HCT116 (cell line): ENCODE data around the gene DEFB115. TPM values are rescaled to one million over a fixed set of nuclear protein-coding genes. Genes with fewer than 3 reads are reported as not detected.

Source experiments
- ATAC-seq: fragments of 200-7000 bp; cut with Tn5 transposase; 2 replicates; pipeline ENCODE4 v1.9.1; 2020; ENCODE audit warnings: mild to moderate bottlenecking, moderate library complexity
- BruUV-seq: library from RNA; stranded (reverse); fragments of 400-500 nt; replicated peaks from 2 replicates; lab custom pipeline; 2021; lab: Mats Ljungman, UMichigan
- CTCF ChIA-PET: fragments of 300-600 bp; sonication (Branson Sonifier 250); formaldehyde crosslinking; loops from one replicate; lab custom pipeline; 2021; ENCODE audit warnings: antibody characterized with exemption; lab: Charles Lee
- POLR2A ChIA-PET: fragments of 300-600, 350-600 bp; sonication (Branson Sonifier 250); formaldehyde crosslinking; loops from one replicate; lab custom pipeline; 2021; ENCODE audit warnings: antibody characterized with exemption; lab: Charles Lee
- RAD21 ChIA-PET, 2 experiments: fragments of 300-600 bp; sonication (Branson Sonifier 250); formaldehyde crosslinking; loops; one replicate each; lab custom pipeline; 2023; ENCODE audit warnings: low total read pairs in 2 of 2; ENCODE audit not compliant: uncharacterized antibody in 2 of 2, unreplicated experiment in 2 of 2, low non-redundant PET in 1 of 2; lab: Charles Lee
- DNase-seq: peaks from one replicate; pipeline ENCODE4 v3.0.0-alpha.2; 2010; ENCODE audit warnings: low read depth, low spot score
- H2AFZ ChIP-seq: fragments of 200-600 bp; shearing (Covaris generic), sonication (generic); 2 replicates; pipeline ENCODE4 v1.6.1; 2017; ENCODE audit warnings: low read depth, mixed run types, mixed read lengths, antibody characterized with exemption, low read length; ENCODE audit not compliant: poor library complexity, severe bottlenecking
- H3K27ac ChIP-seq: 2 replicates; pipeline ENCODE4 v1.5.1; 2012; ENCODE audit warnings: low read depth, low read length
- H3K27me3 ChIP-seq: fragments of 200-600 bp; sonication (generic); 2 replicates; pipeline ENCODE4 v1.6.1; 2016; ENCODE audit warnings: mixed run types, low read length, mixed read lengths; ENCODE audit not compliant: insufficient read depth
- H3K36me3 ChIP-seq, 2 experiments: fragments of 200-500 bp in 1 of 2; fragments of 200-600 bp in 1 of 2; sonication (Bioruptor generic) in 1 of 2; sonication (generic) in 1 of 2; 2 replicates each; pipeline versions ENCODE4 v1.5.1 to v1.6.1; 2014 to 2016; ENCODE audit warnings: low read length in 2 of 2, inconsistent platforms in 1 of 2, mixed read lengths in 1 of 2, mixed run types in 1 of 2; ENCODE audit not compliant: insufficient read depth in 2 of 2, control insufficient read depth in 1 of 2
- H3K4me1 ChIP-seq, 2 experiments: fragments of 200-600 bp in 1 of 2; sonication (generic) in 1 of 2; 2 replicates each; pipeline versions ENCODE4 v1.5.1 to v1.6.1; 2012 to 2017; ENCODE audit warnings: low read length in 2 of 2, inconsistent platforms in 1 of 2, mild to moderate bottlenecking in 1 of 2, mixed read lengths in 1 of 2, mixed run types in 1 of 2, moderate library complexity in 1 of 2; ENCODE audit not compliant: insufficient read depth in 2 of 2, control insufficient read depth in 1 of 2
- H3K4me2 ChIP-seq: fragments of 200-600 bp; sonication (generic); 2 replicates; pipeline ENCODE4 v1.6.1; 2017; ENCODE audit warnings: mixed run types, low read length, mixed read lengths
- H3K4me3 ChIP-seq, 2 experiments: fragments of 200-600 bp in 1 of 2; sonication (generic) in 1 of 2; replicated peaks in 1 of 2; 2 replicates each; pipeline ENCODE4 v1.5.1; 2011 to 2016; ENCODE audit warnings: low read length in 2 of 2, control low read depth in 1 of 2, low read depth in 1 of 2, mild to moderate bottlenecking in 1 of 2, mixed read lengths in 1 of 2, mixed run types in 1 of 2
- H3K79me2 ChIP-seq: fragments of 200-600 bp; sonication (generic); 2 replicates; pipeline ENCODE4 v1.6.1; 2017; ENCODE audit warnings: mild to moderate bottlenecking, mixed run types, low read length, moderate library complexity, mixed read lengths; ENCODE audit not compliant: insufficient read depth
- H3K9ac ChIP-seq: fragments of 200-600 bp; sonication (generic); 2 replicates; pipeline ENCODE4 v1.6.1; 2016; ENCODE audit warnings: low read length, mixed read lengths
- H3K9me2 ChIP-seq: fragments of 200-600 bp; sonication (generic), shearing (Covaris generic); 2 replicates; pipeline ENCODE4 v1.6.1; 2017; ENCODE audit warnings: mixed run types, mild to moderate bottlenecking, moderate library complexity; ENCODE audit not compliant: insufficient read depth
- H3K9me3 ChIP-seq, 2 experiments: fragments of 200-500 bp in 1 of 2; fragments of 200-600 bp in 1 of 2; sonication (Bioruptor generic) in 1 of 2; sonication (generic) in 1 of 2; 2 replicates each; pipeline ENCODE4 v1.6.1; 2014 to 2017; ENCODE audit warnings: low read length in 2 of 2, mixed read lengths in 2 of 2, inconsistent platforms in 1 of 2, low read depth in 1 of 2, mild to moderate bottlenecking in 1 of 2, mixed run types in 1 of 2, moderate library complexity in 1 of 2; ENCODE audit not compliant: control insufficient read depth in 1 of 2, insufficient read depth in 1 of 2
- H4K20me1 ChIP-seq: fragments of 200-600 bp; sonication (generic), shearing (Covaris generic); 2 replicates; pipeline ENCODE4 v1.6.1; 2017; ENCODE audit warnings: mixed run types, mild to moderate bottlenecking, moderate library complexity; ENCODE audit not compliant: insufficient read depth
- ATF3 ChIP-seq: IDR thresholded peaks from 2 replicates; pipeline ENCODE4 v1.6.1; 2012
- CBX3 ChIP-seq: IDR thresholded peaks from 2 replicates; pipeline ENCODE4 v1.6.1; 2012; ENCODE audit warnings: low read depth
- ELF1 ChIP-seq: IDR thresholded peaks from 2 replicates; pipeline ENCODE4 v1.6.1; 2012; ENCODE audit warnings: low read depth, borderline replicate concordance
- FOSL1 ChIP-seq: IDR thresholded peaks from 2 replicates; pipeline ENCODE4 v1.6.1; 2012; ENCODE audit warnings: low read depth
- MAX ChIP-seq: IDR thresholded peaks from 2 replicates; pipeline ENCODE4 v1.6.1; 2012
- POLR2A ChIP-seq: IDR thresholded peaks from 2 replicates; pipeline ENCODE4 v1.7.0; 2011; ENCODE audit warnings: borderline replicate concordance; ENCODE audit not compliant: insufficient read depth, insufficient read length; ENCODE audit errors: extremely low read depth
- POLR2AphosphoS5 ChIP-seq: IDR thresholded peaks from 2 replicates; pipeline ENCODE4 v1.6.1; 2011; ENCODE audit warnings: mild to moderate bottlenecking, low read depth, low read length, moderate library complexity
- RAD21 ChIP-seq: IDR thresholded peaks from 2 replicates; pipeline ENCODE4 v1.6.1; 2012; ENCODE audit warnings: low read depth, mild to moderate bottlenecking
- SIN3A ChIP-seq: IDR thresholded peaks from 2 replicates; pipeline ENCODE4 v1.6.1; 2012; ENCODE audit warnings: low read depth
- SRF ChIP-seq: IDR thresholded peaks from 2 replicates; pipeline ENCODE4 v1.6.1; 2012; ENCODE audit warnings: low read depth
- TCF7L2 ChIP-seq: IDR thresholded peaks from 2 replicates; pipeline ENCODE4 v1.7.0; 2011; ENCODE audit warnings: borderline replicate concordance, inconsistent platforms; ENCODE audit not compliant: insufficient read depth, insufficient read length; ENCODE audit errors: extremely low read depth
- YY1 ChIP-seq: IDR thresholded peaks from 2 replicates; pipeline ENCODE4 v1.6.1; 2011; ENCODE audit warnings: low read length, low read depth, moderate library complexity, mild to moderate bottlenecking; ENCODE audit not compliant: insufficient replicate concordance; ENCODE audit errors: extremely low read depth
- ZBTB33 ChIP-seq: IDR thresholded peaks from 2 replicates; pipeline ENCODE4 v1.6.1; 2011; ENCODE audit warnings: mild to moderate bottlenecking, low read length, moderate library complexity; ENCODE audit not compliant: insufficient replicate concordance; ENCODE audit errors: extremely low read depth
- ZFX ChIP-seq: fragments of 450-650 bp; IDR thresholded peaks from 2 replicates; pipeline ENCODE4 v1.6.1; 2017
- ZNF274 ChIP-seq: fragments of 200-500 bp; sonication (Bioruptor generic); IDR thresholded peaks from 2 replicates; pipeline ENCODE4 v1.6.1; 2014; ENCODE audit warnings: mild to moderate bottlenecking, low read depth, low read length, inconsistent platforms
- intact Hi-C: fragments of 100-400 bp; cut with micrococcal nuclease; formaldehyde crosslinking; loops from 2 replicates; pipeline ENCODE4 v1.10.0; 2022
- total RNA-seq: library from RNA; stranded (reverse); gene quantifications from one replicate; pipeline ENCODE4 v1.2.1, GENCODE V29; 2021; ENCODE audit not compliant: unreplicated experiment

Gene DEFB115
- total RNA-seq, 1 experiment from 2014 or later, result not detected

- ChIA-PET RAD21 (no interaction called here), POLR2A (no interaction called here)
These were observed 20.5 kb upstream of the DEFB115 start for GRCh38 chr20:31236953-31237352.

GRCh38 chr20:31237763-31238162 is 19.7 kb upstream of the DEFB115 start:
- peaks cover 91 to 97% of the 10 kb centered on the region in 2 experiments; a peak in 3 of 4 replicates for H3K9me3 ChIP-seq
- intact Hi-C loops, result no loop called here
- TF ChIP-seq ZFX (no peak), FOSL1 (no peak), ZNF274 (no peak), POLR2AphosphoS5 (no peak), ELF1 (no peak), SIN3A (no peak), SRF (no peak), POLR2A (no peak), MAX (no peak), ATF3 (no peak), TCF7L2 (no peak), YY1 (no peak), ZBTB33 (no peak), RAD21 (no peak)

More at GRCh38 chr20:31236953-31237352, 20.5 kb upstream of the DEFB115 start:
- intact Hi-C loops, result no loop called here
- DNase-seq, result no peak
- H3K4me3 ChIP-seq, result no peak overlapping the region
- H4K20me1 ChIP-seq, result no peaks in the 10 kb centered on the region
- no peak overlapping the region for H2AFZ ChIP-seq
- no peaks in the 10 kb centered on the region for H3K36me3 ChIP-seq
- CTCF ChIA-PET, result no interaction called here
- no peak overlapping the region for H3K9ac ChIP-seq
- no peaks in the 10 kb centered on the region for H3K4me1 ChIP-seq
- H3K9me3 ChIP-seq, result peaks cover 91 to 96% of the 10 kb centered on the region in 2 experiments; a peak in 3 of 4 replicates
- ATAC-seq, result no peak
- TF ChIP-seq CBX3, result no peak
- TF ChIP-seq POLR2A, result no peak
- TF ChIP-seq SIN3A, result no peak
- TF ChIP-seq TCF7L2, result no peak
- no peak for TF ChIP-seq ATF3
- no peak for TF ChIP-seq ZNF274
- no peak for TF ChIP-seq RAD21
- no peak overlapping the region for H3K4me2 ChIP-seq
- no peak overlapping the region for H3K27ac ChIP-seq
- no peaks in the 10 kb centered on the region for H3K27me3 ChIP-seq
- no TSS peak for BruUV-seq
- no peaks in the 10 kb centered on the region for H3K9me2 ChIP-seq
- H3K79me2 ChIP-seq, result no peaks in the 10 kb centered on the region

More at GRCh38 chr20:31237763-31238162, 19.7 kb upstream of the DEFB115 start:
- ATAC-seq (no peak), DNase-seq (no peak)
- no peaks in the 10 kb centered on the region for H3K79me2 ChIP-seq
- no peak overlapping the region for H3K4me2 ChIP-seq
- no peak overlapping the region for H3K9ac ChIP-seq
- no peak overlapping the region for H3K27ac ChIP-seq
- no peaks in the 10 kb centered on the region for H3K4me1 ChIP-seq
- no peaks in the 10 kb centered on the region for H3K9me2 ChIP-seq
- POLR2A ChIA-PET, result no interaction called here
- no peaks in the 10 kb centered on the region for H3K27me3 ChIP-seq
- CTCF ChIA-PET, result no interaction called here
- BruUV-seq, result no TSS peak
- no peak overlapping the region for H3K4me3 ChIP-seq
- RAD21 ChIA-PET, result no interaction called here
- H4K20me1 ChIP-seq, result no peaks in the 10 kb centered on the region
- no peaks in the 10 kb centered on the region for H3K36me3 ChIP-seq
- H2AFZ ChIP-seq, result no peak overlapping the region
